IPS-15b (cell line): ENCODE results near the gene ANKRD63.

Experiments used
- H3K27me3 ChIP-seq: one replicate; pipeline ENCODE4 v1.6.1; 2013; ENCODE audit warnings: low read length; ENCODE audit not compliant: control insufficient read depth, insufficient read depth
- H3K36me3 ChIP-seq: one replicate; pipeline ENCODE4 v1.6.1; 2013; ENCODE audit warnings: low read length; ENCODE audit not compliant: control insufficient read depth, insufficient read depth
- H3K4me1 ChIP-seq: one replicate; pipeline ENCODE4 v1.6.1; 2013; ENCODE audit warnings: mild to moderate bottlenecking, low read length; ENCODE audit not compliant: control insufficient read depth, insufficient read depth
- H3K4me3 ChIP-seq: one replicate; pipeline ENCODE4 v1.5.1; 2013; ENCODE audit warnings: low read depth, low read length
- H3K9ac ChIP-seq: one replicate; pipeline ENCODE4 v1.6.1; 2013; ENCODE audit warnings: low read depth, mild to moderate bottlenecking, low read length
- H3K9me3 ChIP-seq: one replicate; pipeline ENCODE4 v1.6.1; 2013; ENCODE audit warnings: mild to moderate bottlenecking, low read length; ENCODE audit not compliant: control insufficient read depth, insufficient read depth

ANKRD63 gene

DNA sequence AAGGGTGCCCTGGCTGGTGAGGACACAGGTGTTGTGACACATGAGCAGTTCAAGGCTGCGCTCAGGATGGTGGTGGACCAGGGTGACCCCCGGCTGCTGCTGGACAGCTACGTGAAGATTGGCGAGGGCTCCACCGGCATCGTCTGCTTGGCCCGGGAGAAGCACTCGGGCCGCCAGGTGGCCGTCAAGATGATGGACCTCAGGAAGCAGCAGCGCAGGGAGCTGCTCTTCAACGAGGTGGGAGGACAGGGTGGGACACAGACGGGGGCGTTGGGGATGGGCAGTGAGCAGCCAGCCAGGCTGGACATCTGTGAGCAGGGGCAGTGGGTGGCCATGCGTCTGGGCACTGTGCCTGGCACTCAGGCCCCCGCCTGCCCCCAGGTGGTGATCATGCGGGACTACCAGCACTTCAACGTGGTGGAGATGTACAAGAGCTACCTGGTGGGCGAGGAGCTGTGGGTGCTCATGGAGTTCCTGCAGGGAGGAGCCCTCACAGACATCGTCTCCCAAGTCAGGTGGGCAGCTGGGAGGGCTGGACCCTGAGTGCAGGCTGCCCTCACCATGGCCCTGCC is 10.3 kb downstream of the ANKRD63 start:
- Histone ChIP-seq H3K9me3 (no peaks in the 10 kb centered on the region), H3K4me3 (no peak overlapping the region), H3K4me1 (no peaks in the 10 kb centered on the region), H3K36me3 (peaks cover 2% of the 10 kb centered on the region), H3K27me3 (no peaks in the 10 kb centered on the region), H3K9ac (no peak overlapping the region)

DNA sequence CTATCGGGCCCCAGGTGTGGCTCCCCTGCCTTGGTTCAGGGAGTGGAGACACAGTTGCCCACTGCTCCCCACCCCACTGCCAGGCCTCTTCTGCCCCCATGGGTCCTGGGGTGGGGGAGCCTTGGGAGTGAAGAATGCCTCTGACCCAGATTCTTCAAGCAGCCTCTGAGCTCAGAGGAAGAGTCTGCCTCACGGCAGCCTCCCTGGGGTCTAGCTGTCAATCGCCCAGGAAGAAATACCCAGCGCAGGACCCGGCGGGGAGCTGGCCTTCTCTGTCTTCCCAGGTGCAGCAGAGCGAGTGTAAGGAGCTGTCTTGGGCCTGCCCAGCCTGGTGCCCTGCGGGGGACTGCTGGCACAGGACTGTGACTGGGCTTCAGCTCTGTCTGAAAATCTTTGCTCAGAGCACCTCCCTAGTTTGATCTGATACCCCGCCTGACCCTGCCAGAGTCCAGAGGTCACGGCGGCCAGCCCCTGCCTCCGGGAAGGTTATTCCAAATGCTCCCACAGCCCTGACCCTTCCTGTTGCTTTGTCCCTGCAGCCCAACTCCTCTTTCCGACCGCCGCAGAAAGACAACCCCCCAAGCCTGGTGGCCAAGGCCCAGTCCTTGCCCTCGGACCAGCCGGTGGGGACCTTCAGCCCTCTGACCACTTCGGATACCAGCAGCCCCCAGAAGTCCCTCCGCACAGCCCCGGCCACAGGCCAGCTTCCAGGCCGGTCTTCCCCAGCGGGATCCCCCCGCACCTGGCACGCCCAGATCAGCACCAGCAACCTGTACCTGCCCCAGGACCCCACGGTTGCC is 11.0 kb downstream of the ANKRD63 start:
- H3K27me3 ChIP-seq, result no peaks in the 10 kb centered on the region
- peaks cover 2% of the 10 kb centered on the region for H3K36me3 ChIP-seq
- H3K4me1 ChIP-seq, result no peaks in the 10 kb centered on the region
- H3K9ac ChIP-seq, result no peak overlapping the region
- no peak overlapping the region for H3K4me3 ChIP-seq
- H3K9me3 ChIP-seq, result no peaks in the 10 kb centered on the region

DNA sequence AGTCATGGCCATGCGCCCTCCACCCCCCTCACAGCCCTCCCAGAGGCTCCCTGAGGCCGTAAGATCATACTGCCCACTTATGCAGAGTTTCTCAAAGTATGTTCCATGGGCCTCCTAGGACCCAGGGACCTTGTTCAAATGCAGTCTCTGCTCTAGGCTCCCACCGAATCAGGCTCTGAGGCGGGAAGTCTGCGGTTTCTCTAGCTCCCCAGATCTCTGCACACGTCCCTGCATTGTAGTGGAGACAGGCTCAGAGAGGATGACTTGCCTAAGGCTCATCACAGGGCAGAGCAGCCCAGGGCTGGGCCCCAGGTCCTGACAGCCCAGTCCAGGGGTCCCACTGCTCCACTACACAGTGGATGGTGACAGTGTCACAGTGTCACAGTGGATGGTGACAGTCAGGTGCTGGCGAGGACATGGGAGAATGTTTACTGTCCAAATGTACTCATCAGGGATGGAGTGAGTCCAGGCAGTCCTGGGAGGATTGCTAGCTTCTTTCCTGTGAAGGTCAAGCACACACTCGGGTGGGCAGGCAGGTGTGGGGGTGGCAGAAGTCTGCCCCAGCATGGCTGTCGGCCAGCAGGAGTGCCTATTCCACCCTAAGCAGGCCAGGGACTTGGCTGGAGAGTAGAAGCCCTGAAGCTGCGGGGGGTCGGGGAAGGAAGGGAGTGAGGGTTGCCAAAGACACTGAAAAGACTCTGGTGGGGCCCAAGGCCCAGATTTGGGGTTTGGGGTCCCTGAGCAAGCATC is 12.4 kb downstream of the ANKRD63 start:
- Histone ChIP-seq H3K4me1 (no peaks in the 10 kb centered on the region), H3K36me3 (peaks cover 6% of the 10 kb centered on the region), H3K9me3 (no peaks in the 10 kb centered on the region), H3K27me3 (no peaks in the 10 kb centered on the region), H3K9ac (no peak overlapping the region), H3K4me3 (no peak overlapping the region)

DNA sequence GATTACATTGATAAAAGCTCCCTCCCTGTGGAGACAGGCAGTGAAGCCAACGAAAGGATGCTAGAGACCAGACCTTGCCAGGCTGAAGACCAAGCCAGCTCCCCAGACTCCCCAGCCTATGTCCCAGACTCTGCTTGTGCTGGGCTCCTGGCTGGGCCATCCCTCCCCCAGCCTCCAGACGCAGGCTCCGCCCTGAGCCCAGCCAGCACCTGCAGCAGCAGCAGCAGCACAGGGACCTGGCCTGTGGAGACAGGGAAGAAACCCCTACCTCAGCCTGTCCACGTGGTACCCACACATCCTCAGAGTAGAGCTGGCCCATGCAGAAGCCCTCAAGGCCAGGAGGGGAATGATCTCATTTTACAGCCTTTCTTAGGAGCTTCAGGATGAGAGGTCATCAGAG is 13.3 kb downstream of the ANKRD63 start:
- no peaks in the 10 kb centered on the region for H3K4me1 ChIP-seq
- H3K27me3 ChIP-seq, result no peaks in the 10 kb centered on the region
- H3K4me3 ChIP-seq, result no peak overlapping the region
- peaks cover 6% of the 10 kb centered on the region for H3K36me3 ChIP-seq
- no peaks in the 10 kb centered on the region for H3K9me3 ChIP-seq
- H3K9ac ChIP-seq, result no peak overlapping the region

DNA sequence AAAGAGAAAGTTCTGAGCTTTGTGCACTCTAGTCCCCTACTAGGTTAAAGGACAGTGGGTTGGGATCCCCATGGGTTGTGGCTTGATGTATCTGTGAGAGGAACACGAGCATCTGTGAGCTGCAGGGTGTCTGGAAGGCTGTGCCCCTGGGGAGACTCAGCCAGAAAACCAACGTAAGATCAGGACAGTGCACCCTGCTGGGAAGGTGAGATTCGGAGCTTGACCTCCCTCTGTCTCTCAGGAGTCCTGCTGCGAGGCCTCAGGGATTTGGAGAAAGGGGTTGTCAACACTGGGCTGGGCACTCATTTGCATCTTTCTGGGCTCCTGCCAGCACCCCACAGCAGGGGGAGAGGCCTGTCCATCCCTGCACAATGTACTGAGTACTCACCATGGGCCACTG is 15.2 kb downstream of the ANKRD63 start:
- peaks cover 4% of the 10 kb centered on the region for H3K36me3 ChIP-seq
- no peak overlapping the region for H3K4me3 ChIP-seq
- H3K4me1 ChIP-seq, result no peaks in the 10 kb centered on the region
- no peaks in the 10 kb centered on the region for H3K9me3 ChIP-seq
- H3K9ac ChIP-seq, result no peak overlapping the region
- no peaks in the 10 kb centered on the region for H3K27me3 ChIP-seq

DNA sequence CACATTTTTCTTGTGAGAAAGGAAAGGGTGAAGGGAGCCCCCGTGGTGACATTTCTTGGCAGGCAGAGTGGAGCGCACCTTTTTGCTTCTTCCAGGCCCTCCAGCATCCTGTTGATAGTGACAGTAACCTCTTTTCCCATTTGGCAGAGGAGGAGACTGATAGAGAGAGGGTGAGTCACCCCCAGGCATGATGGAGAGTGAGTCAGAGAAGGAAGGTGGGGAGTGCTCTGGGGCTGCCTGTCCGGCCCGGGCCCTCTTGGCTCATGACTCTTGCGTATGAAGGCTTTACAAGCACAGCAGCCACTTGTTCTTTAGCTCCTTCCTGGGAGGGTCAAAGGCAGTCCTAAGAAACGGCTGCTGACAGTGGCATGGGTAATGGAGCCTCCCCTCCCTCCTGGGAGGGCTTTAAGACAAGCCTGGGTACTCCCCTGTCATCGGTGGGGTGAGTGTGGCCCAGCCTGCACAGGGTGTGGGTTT is 16.0 kb downstream of the ANKRD63 start:
- H3K9me3 ChIP-seq, result no peaks in the 10 kb centered on the region
- H3K27me3 ChIP-seq, result no peaks in the 10 kb centered on the region
- H3K9ac ChIP-seq, result no peak overlapping the region
- H3K4me3 ChIP-seq, result no peak overlapping the region
- H3K36me3 ChIP-seq, result peaks cover 4% of the 10 kb centered on the region
- no peaks in the 10 kb centered on the region for H3K4me1 ChIP-seq

DNA sequence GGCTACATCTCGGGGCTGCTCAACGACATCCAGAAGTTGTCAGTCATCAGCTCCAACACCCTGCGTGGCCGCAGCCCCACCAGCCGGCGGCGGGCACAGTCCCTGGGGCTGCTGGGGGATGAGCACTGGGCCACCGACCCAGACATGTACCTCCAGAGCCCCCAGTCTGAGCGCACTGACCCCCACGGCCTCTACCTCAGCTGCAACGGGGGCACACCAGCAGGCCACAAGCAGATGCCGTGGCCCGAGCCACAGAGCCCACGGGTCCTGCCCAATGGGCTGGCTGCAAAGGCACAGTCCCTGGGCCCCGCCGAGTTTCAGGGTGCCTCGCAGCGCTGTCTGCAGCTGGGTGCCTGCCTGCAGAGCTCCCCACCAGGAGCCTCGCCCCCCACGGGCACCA is 17.0 kb downstream of the ANKRD63 start:
- H3K4me3 ChIP-seq, result no peak overlapping the region
- H3K36me3 ChIP-seq, result peaks cover 4% of the 10 kb centered on the region
- H3K9ac ChIP-seq, result no peak overlapping the region
- H3K9me3 ChIP-seq, result no peaks in the 10 kb centered on the region
- no peaks in the 10 kb centered on the region for H3K27me3 ChIP-seq
- H3K4me1 ChIP-seq, result no peaks in the 10 kb centered on the region

DNA sequence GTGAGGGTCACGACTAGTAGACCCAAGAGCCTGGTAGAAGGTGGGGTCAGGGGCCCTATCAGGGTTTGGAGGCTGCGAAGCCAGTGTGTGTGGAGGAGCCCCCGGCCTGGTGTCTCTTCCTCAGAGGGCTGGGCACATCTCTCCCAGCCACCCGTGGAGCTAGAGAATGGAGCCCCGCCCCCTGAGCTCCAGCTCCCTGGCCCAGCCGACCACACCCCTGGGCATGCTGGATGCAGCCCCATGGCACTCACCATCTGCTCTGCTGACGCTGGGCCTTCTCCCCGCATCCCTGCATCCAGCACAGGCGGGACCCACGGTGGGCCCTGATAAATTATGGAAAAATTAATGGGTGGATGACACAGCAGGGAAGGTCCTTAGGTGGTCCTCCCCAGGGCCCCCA is 17.5 kb downstream of the ANKRD63 start:
- H3K4me1 ChIP-seq, result no peaks in the 10 kb centered on the region
- H3K9me3 ChIP-seq, result no peaks in the 10 kb centered on the region
- H3K9ac ChIP-seq, result no peak overlapping the region
- H3K36me3 ChIP-seq, result peaks cover 4% of the 10 kb centered on the region
- no peaks in the 10 kb centered on the region for H3K27me3 ChIP-seq
- no peak overlapping the region for H3K4me3 ChIP-seq

DNA sequence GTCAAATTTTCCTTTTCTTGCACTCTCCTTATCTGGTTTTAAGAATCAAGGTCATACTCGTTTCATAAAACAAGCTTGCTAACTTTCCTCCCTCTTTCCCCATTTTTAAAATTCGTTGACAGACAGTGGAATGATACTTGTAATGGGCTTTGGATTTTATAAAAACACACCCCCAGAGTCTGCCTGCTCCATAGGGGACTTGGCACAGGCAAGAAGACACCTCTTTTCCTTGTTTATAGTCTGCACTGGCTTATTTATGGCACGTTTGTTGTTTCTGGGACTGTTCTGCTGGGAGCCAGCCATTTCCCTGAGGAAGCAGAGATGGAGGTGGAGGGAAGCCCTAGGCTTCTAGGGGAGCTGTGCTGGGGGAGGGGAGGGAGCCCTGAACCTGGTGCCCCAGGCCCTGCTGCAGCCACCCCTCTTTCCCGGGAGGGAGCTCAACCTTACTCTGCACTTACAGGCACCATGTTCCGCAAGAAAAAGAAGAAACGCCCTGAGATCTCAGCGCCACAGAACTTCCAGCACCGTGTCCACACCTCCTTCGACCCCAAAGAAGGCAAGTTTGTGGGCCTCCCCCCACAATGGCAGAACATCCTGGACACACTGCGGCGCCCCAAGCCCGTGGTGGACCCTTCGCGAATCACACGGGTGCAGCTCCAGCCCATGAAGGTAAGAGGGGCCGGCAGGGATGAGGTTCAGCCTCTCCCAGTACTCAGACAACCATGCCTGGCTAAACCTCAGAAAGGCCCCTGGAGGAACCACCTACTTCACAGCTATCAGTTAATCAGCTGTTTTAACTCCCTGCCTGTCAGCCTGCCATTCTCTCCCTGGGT is 18.3 kb downstream of the ANKRD63 start:
- Histone ChIP-seq H3K4me3 (no peak overlapping the region), H3K9ac (no peak overlapping the region), H3K27me3 (no peaks in the 10 kb centered on the region), H3K4me1 (no peaks in the 10 kb centered on the region), H3K9me3 (no peaks in the 10 kb centered on the region), H3K36me3 (peaks cover 4% of the 10 kb centered on the region)

DNA sequence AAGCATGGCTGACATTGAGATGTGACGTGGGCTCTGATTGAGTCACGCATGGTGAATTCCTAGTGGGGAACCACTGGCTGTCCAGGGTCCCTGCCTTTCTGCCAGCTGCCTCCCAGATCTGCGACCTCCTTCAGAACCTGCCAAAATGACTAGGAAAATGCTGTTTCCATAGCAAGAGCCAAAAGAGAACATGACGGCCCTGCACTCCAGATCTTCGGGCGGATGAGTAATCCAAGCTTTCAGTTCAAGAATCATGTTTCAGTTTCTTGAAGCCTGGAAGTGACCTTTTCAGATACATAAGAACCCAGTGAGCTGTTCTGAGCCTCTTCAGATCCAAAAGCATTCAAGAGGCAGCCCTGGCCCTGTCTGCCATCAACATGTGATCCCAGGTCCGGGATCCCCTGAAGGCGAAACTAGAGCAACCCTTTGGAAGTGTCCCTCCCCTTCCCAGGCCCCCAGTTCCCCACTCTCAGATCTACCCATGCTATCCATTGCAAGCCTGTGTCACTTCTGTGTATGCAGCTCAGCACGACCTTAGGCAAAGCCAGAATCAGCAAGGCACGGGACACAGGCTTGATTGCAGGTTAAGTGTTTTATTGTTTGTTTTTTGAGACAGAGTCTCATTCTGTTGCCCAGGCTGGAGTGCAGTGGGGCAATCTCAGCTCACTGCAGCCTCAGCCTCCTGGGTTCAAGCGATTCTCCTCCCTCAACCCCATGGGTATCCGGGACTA is 19.7 kb downstream of the ANKRD63 start:
- peaks cover 4% of the 10 kb centered on the region for H3K36me3 ChIP-seq
- H3K9me3 ChIP-seq, result no peaks in the 10 kb centered on the region
- H3K4me1 ChIP-seq, result peaks cover 6% of the 10 kb centered on the region
- no peaks in the 10 kb centered on the region for H3K27me3 ChIP-seq
- no peak overlapping the region for H3K4me3 ChIP-seq
- H3K9ac ChIP-seq, result no peak overlapping the region

DNA sequence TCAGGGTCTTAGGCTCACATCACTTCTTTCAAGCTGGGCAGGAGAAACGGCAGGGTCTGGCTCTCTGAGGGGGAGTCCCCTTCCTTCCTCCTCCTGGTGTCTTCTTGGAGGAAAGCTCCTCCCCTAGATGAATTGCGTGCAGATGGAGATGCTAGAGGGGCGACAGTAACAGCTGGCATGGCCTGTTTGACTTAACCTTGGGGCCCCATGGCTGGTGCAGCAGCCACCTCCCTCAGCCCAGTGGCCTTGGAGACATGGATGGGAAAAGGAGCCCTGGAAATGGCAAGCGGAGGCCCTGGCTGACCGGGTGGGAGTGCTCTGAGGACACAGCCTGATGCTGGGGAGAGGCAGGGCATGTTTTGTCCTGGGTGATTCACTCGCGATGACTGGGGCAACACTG is 23.8 kb downstream of the ANKRD63 start:
- Histone ChIP-seq H3K9ac (no peak overlapping the region), H3K9me3 (no peaks in the 10 kb centered on the region), H3K4me3 (no peak overlapping the region), H3K36me3 (no peaks in the 10 kb centered on the region), H3K4me1 (peaks cover 6% of the 10 kb centered on the region), H3K27me3 (peaks cover 9% of the 10 kb centered on the region)
